Skeletal muscle tissue (tissue), 4 donors: ENCODE results near the gene ANXA2R. TPM values are rescaled to one million over a fixed set of nuclear protein-coding genes. Genes with fewer than 3 reads are reported as not detected.

ENCODE experiments used
- H3K27ac ChIP-seq: one replicate; pipeline ENCODE4 v1.7.0; 2013; ENCODE audit warnings: mild to moderate bottlenecking, low read depth, low read length, inconsistent platforms
- H3K27me3 ChIP-seq, 3 donors: one replicate each; pipeline ENCODE4 v1.7.0; 2013; ENCODE audit warnings: low read length in 3 of 3; ENCODE audit not compliant: control insufficient read depth in 3 of 3, insufficient read depth in 3 of 3
- H3K36me3 ChIP-seq, 3 donors: one replicate each; pipeline ENCODE4 v1.7.0; 2013; ENCODE audit warnings: low read length in 3 of 3; ENCODE audit not compliant: control insufficient read depth in 3 of 3, insufficient read depth in 3 of 3
- H3K4me1 ChIP-seq, 3 donors: one replicate each; pipeline ENCODE4 v1.7.0; 2013; ENCODE audit warnings: low read length in 3 of 3, mild to moderate bottlenecking in 3 of 3; ENCODE audit not compliant: control insufficient read depth in 3 of 3, insufficient read depth in 3 of 3
- H3K4me3 ChIP-seq, 3 donors: one replicate each; pipeline ENCODE4 v1.7.0; 2013; ENCODE audit warnings: low read length in 3 of 3
- H3K9ac ChIP-seq, 3 donors: one replicate each; pipeline ENCODE4 v1.7.0; 2013; ENCODE audit warnings: low read length in 3 of 3, mild to moderate bottlenecking in 3 of 3, moderate library complexity in 2 of 3, low read depth in 1 of 3
- H3K9me3 ChIP-seq, 3 donors: one replicate each; pipeline ENCODE4 v1.7.0; 2013; ENCODE audit warnings: low read length in 3 of 3; ENCODE audit not compliant: control insufficient read depth in 3 of 3
- total RNA-seq: library from RNA; depleted of rRNA; stranded (reverse); fragments of >200 nt; gene quantifications from one replicate; pipeline ENCODE4 v1.2.3, GENCODE V29; 2014
- donor health status: Osteomylitis.

Gene ANXA2R
- total RNA-seq, 1 donor from 2014 or later = 1.6 TPM

- H3K9ac ChIP-seq = peak overlapping the region; percentile 44 to 83 (median 80)
These were observed 48.6 kb downstream of the ANXA2R start for GRCh38 chr5:42991404-42992087.

GRCh38 chr5:42990892-42991291, 49.2 kb downstream of the ANXA2R start:
- H3K9me3 ChIP-seq = no peaks in the 10 kb centered on the region
- H3K36me3 ChIP-seq = no peaks in the 10 kb centered on the region
- H3K4me3 ChIP-seq = no peak overlapping the region
- peaks cover 32 to 58% (median 50%) of the 10 kb centered on the region in 3 donors for H3K27me3 ChIP-seq
- H3K27ac ChIP-seq = peak overlapping the region; percentile 96
- H3K4me1 ChIP-seq = peaks cover 10 to 25% (median 16%) of the 10 kb centered on the region in 3 donors
- H3K9ac ChIP-seq = peak overlapping the region in 2 of 3 donors; percentile 44 to 80

More at GRCh38 chr5:42991404-42992087, 48.6 kb downstream of the ANXA2R start:
- H3K27ac ChIP-seq = peak overlapping the region; percentile 96
- H3K9me3 ChIP-seq = no peaks in the 10 kb centered on the region
- peak overlapping the region; percentile 75 to 78 (median 77) for H3K4me3 ChIP-seq
- no peaks in the 10 kb centered on the region for H3K36me3 ChIP-seq
- peaks cover 10 to 25% (median 16%) of the 10 kb centered on the region in 3 donors for H3K4me1 ChIP-seq
- peaks cover 32 to 65% (median 55%) of the 10 kb centered on the region in 3 donors for H3K27me3 ChIP-seq

Other genes starting within 250 kb of the ANXA2R start
- gene SELENOP, start 228.4 kb downstream of the ANXA2R start, total RNA-seq = 179 TPM
- 32.9 TPM for gene ZNF131, start 80.6 kb upstream of the ANXA2R start, total RNA-seq
- 0.52 TPM for gene NIM1K, start 151.9 kb upstream of the ANXA2R start, total RNA-seq